GM18499 (cell line): ENCODE measurements around the gene NDUFS4.
"Not testable (repeated sequence)": the region's sequence is repeated elsewhere in the genome, so short reads cannot be mapped to it uniquely, and the experiment has no call there.

Experiments used
- ATAC-seq: cut with Tn5 transposase; IDR thresholded peaks from one replicate; pipeline ENCODE4 v1.9.1; 2021; ENCODE audit warnings: moderate number of reproducible peaks; ENCODE audit not compliant: insufficient read depth, unreplicated experiment

The NDUFS4 gene

GRCh38 chr5:53571403-53571802 lies 11.0 kb downstream of the NDUFS4 start:
- no peak for ATAC-seq

DNA sequence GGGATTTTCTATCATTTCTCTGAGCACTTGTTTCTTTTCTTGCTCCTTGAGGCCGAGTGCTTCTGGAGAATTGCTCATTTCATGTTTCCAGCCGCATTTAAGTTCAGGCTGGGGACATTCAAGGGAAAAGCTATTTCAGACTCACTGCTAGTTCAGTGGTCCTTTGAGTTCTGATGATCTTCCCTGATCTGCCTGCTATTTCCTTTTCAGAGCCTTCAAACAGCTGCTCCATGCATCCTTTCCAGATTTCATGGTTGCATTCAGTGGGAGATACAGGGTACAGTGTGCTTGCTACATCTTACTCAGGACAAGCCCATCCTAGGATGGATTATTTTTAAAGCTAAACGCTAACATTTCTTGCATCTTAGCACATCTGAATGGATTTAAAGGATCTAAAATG lies 14.7 kb downstream of the NDUFS4 start:
- ATAC-seq = no peak

GRCh38 chr5:53575831-53576230 lies 15.4 kb downstream of the NDUFS4 start:
- ATAC-seq = no peak

- ATAC-seq = no peak
Measured at GRCh38 chr5:53576674-53577073, 16.2 kb downstream of the NDUFS4 start.

GRCh38 chr5:53578854-53579253 lies 18.4 kb downstream of the NDUFS4 start:
- no peak for ATAC-seq

DNA sequence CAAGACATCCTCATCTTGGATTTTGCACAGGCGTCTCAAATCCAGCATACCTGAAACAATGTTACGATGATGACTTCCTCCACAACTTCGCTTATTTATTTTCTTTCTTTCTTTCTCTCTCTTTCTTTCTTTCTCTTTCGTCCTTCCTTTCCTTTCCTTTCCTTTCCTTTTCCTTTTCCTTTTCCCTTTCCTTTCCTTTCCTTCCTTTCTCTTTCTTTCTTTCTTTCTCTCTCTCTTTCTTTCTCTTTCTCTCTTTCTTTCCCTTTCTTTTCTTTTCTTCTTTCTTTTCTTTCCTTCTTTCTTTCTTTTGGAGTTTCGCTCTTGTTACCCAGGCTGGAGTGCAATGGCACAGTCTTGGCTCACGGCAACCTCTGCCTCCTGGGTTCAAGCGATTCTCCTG lies 20.1 kb downstream of the NDUFS4 start:
- no peak for ATAC-seq

DNA sequence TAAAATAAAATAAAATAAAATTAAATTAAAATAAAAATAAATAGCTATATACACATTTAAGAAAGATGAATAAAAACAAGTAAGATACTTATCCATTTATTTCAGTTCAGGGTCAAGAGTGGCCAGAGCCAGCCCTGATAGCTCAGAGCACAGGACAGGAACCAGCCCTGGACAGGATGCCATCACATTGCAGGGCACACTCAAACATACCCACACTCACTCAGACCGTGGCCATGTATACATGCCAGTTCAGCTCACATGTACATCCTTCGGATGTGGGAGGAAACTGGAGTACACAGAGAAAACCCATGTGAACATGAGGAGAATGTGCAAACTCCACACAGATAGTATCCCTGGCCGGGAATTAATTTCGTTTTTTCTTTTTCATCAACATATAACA lies 21.8 kb downstream of the NDUFS4 start:
- no peak for ATAC-seq

- ATAC-seq = no peak
Measured at GRCh38 chr5:53590759-53591158, 30.3 kb downstream of the NDUFS4 start.

GRCh38 chr5:53594419-53594818 lies 34.0 kb downstream of the NDUFS4 start:
- no peak for ATAC-seq

DNA sequence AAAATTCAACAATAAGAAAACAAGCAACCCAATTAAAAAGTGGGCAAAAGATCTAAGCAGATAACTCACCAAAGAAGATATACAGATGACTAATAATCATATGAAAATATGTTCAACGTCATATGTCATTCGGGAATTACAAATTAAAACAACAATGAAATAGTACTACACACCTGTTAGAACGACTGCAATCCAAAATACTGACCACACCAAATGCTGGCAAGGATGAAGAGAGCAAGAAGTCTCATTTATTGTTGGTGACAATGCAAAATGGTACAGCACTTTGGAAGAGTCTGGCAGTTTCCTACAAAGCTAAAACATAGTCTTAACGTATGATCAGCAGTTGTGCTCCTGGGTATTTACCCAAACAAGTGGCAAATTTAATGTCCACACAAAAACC lies 37.5 kb downstream of the NDUFS4 start:
- no peak for ATAC-seq

DNA sequence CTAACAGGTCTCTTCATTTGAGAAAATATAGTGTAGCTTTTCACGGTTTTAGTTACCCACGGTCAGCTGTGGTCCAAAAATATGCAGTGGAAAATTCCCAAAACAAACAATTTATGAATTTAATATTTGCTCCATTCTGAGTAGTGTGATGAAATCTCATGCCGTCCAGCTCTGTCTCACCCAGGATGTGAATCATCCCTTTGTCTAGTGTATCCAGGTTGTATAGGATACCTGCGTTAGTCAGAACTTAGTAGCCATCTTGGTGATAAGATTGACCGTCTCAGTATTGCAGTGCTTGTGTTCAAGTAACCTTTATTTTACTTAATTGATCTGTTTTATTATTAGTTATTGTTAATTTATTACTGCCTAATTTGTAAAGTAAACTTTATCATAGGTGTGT lies 41.1 kb downstream of the NDUFS4 start:
- ATAC-seq = no peak

- no peak for ATAC-seq
Measured at GRCh38 chr5:53603009-53603687, 42.7 kb downstream of the NDUFS4 start.

GRCh38 chr5:53604309-53604708 lies 43.9 kb downstream of the NDUFS4 start:
- no peak for ATAC-seq

- ATAC-seq = no peak
Measured at GRCh38 chr5:53607886-53608285, 47.4 kb downstream of the NDUFS4 start.

DNA sequence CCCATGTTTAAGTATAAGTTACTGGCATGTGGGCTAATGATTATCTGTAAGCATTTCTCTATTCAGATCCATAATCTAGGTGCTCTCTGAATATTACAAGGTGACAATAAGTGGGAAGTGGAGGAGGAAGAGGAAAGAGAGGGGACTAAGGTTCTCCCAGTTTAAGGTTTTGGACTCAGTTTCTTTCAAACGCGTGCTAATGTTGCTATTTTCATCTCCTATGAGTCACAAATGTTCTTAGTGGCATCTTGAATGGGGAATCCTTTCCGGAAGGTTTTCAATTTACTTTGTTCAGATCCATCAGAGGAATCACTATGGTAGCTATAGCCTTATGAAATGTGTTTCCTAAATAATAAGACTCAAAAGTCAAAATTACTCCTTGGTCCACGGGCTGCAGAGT lies 48.5 kb downstream of the NDUFS4 start:
- ATAC-seq = not testable (repeated sequence)

DNA sequence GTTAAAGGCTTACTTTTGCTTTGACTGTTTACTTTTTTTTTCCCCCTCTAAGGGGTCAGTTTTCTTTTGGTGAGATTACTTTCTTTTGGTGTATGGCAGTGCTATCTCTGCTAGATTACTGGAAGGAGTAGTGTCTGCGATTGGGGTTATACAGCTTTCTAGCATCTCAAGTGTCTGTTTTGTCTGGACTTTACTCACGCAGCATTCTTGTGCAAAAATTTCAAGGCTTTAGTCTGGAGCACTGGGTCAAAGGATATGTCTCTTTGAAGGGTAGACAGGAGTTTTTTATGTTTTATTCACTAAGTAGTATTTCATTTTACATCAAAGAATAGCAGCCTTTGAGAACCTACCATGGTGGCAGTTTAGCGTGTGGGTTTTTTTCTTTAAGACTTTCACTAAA lies 52.6 kb downstream of the NDUFS4 start:
- ATAC-seq = no peak

DNA sequence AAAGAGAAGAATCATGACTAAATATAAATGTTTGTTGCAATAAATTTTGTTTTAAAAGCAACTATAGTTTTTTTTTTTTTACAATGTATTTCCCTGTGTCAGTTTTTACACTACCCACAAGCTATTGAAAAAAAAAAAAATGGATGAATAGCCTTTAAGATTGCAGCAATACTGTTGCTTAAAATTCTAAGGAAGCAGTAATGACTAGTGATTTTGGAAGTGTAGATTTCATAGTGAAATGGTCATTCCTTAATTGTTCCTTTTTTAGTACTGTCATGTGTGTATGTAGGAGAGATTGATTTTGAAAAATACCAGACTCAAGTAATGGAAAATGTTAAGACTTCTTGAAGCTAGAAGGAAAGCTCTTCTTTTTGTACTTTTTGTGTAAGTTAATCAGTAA lies 53.1 kb downstream of the NDUFS4 start:
- no peak for ATAC-seq

DNA sequence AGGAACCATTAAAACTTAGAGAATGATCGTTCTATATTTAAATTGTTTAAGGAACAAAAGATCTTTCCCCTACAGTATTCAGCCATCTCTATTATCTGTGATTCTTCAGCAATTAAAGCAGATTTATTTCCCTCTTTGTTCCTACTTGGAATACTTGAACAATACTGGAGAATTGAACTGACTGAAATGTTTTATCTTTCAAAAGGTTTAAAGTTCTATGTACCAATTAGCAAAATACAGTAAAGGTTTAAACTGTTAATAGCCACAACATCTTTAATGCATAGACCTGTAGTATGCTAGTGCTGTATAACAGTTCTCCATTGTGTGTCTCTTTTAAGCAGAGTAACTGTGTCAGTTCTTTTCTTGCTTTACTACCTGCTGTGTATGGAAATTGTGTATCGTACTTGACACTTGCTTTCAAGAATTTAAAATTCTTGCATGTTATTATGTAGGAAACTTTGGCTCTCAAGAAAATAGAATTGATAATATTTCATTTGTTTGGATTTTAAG lies 54.0 kb downstream of the NDUFS4 start:
- ATAC-seq = no peak

DNA sequence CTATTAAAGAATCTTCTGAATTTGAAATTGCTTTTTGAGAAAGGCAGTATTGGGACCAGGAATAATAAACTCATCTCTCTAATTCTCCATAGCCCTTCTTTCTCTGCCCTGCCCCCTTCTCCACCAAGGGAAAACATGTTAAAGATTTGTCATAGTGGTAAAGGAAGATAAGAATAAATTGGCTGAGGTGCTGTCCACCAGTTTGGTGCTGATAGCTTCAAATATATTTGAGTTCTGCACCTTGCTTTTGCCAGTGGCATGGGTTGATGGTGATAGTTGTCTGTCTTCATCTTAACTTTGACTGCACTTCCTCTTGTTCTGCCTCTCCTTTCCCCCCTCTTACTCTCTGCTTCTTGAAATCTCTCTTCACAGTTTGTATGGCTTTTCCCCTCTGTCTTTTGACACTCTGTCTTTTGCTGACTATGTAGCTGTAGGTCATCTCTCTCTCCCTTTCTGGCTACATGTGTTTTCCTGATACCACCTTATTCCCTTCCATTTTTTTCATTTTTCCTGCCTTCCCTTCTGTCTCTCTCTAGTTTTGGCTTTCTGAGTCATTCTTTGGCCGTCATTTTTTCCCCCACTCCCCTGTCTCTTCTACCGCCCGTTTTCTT lies 56.6 kb downstream of the NDUFS4 start:
- ATAC-seq = no peak

GRCh38 chr5:53631251-53631650 lies 70.8 kb downstream of the NDUFS4 start:
- ATAC-seq = no peak

DNA sequence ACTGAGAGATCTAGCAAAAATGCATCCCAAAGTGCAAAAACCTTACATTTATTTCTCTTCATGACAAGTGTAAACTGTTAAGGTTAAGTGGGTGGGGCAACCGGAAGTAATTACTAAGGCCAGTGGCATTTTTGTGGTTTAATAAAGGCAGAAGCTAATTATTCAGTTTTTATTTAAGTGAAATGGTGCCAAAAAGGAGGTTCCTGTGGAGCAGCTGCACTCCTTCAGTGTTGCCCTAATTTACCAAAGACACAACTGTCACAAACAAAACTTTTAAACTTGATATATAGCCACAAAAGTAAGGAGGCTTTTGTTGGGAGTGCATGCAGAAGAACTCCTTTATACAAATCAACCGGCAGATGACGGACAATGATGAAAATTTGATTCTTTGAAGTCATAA lies 81.6 kb downstream of the NDUFS4 start:
- ATAC-seq = no peak

- no peak for ATAC-seq
Measured at GRCh38 chr5:53643445-53643844, 83.0 kb downstream of the NDUFS4 start.
